Stimulated activated naive CD8-positive, alpha-beta T cell treated with anti-CD3 and anti-CD28 coated beads, Interleukin-15, Interleukin-2, amounts not matched to agents 100 ng/mL and 50 ng/mL, for 24 hours (primary cell): ENCODE data around the gene MS4A6A.
"Not testable (repeated sequence)": the region's sequence is repeated elsewhere in the genome, so short reads cannot be mapped to it uniquely, and the experiment has no call there.

Experiments used
- H3K27ac Mint-ChIP-seq: one replicate; pipeline ENCODE4 v1.8.0; 2021; ENCODE audit warnings: mild to moderate bottlenecking, mixed read lengths
- H3K27me3 Mint-ChIP-seq: one replicate; pipeline ENCODE4 v1.8.0; 2021; ENCODE audit warnings: mixed read lengths
- H3K36me3 Mint-ChIP-seq: one replicate; pipeline ENCODE4 v1.8.0; 2021; ENCODE audit warnings: low read depth, mixed read lengths
- H3K4me1 Mint-ChIP-seq: one replicate; pipeline ENCODE4 v1.8.0; 2021; ENCODE audit warnings: low read depth, mixed read lengths
- H3K4me3 Mint-ChIP-seq: one replicate; pipeline ENCODE4 v1.8.0; 2021; ENCODE audit warnings: mild to moderate bottlenecking, mixed read lengths
- H3K9me3 Mint-ChIP-seq: one replicate; pipeline ENCODE4 v1.8.0; 2021; ENCODE audit warnings: mixed read lengths

The MS4A6A gene

GRCh38 chr11:60164550-60165075 lies 18.3 kb downstream of the MS4A6A start:
- Mint-ChIP-seq H3K9me3 (peaks cover 11% of the 10 kb centered on the region), H3K27me3 (peaks cover 37% of the 10 kb centered on the region), H3K4me3 (no peak overlapping the region), H3K36me3 (peaks cover 4% of the 10 kb centered on the region), H3K27ac (peak overlapping the region; percentile 85), H3K4me1 (peaks cover 16% of the 10 kb centered on the region)

- peaks cover 38% of the 10 kb centered on the region for H3K27me3 Mint-ChIP-seq
- peaks cover 13% of the 10 kb centered on the region for H3K9me3 Mint-ChIP-seq
- no peak overlapping the region for H3K27ac Mint-ChIP-seq
- no peak overlapping the region for H3K4me3 Mint-ChIP-seq
- no peaks in the 10 kb centered on the region for H3K36me3 Mint-ChIP-seq
- peaks cover 16% of the 10 kb centered on the region for H3K4me1 Mint-ChIP-seq
Observed at GRCh38 chr11:60161766-60162165, 21.1 kb downstream of the MS4A6A start.

GRCh38 chr11:60161107-60161506 lies 21.8 kb downstream of the MS4A6A start:
- Mint-ChIP-seq H3K36me3 (no peaks in the 10 kb centered on the region), H3K4me3 (no peak overlapping the region), H3K9me3 (peaks cover 11% of the 10 kb centered on the region), H3K4me1 (peaks cover 18% of the 10 kb centered on the region), H3K27me3 (peaks cover 34% of the 10 kb centered on the region), H3K27ac (no peak overlapping the region)

- Mint-ChIP-seq H3K36me3 (no peaks in the 10 kb centered on the region), H3K9me3 (peaks cover 8% of the 10 kb centered on the region), H3K4me1 (peaks cover 10% of the 10 kb centered on the region), H3K27ac (no peak overlapping the region), H3K4me3 (no peak overlapping the region), H3K27me3 (peaks cover 31% of the 10 kb centered on the region)
Observed at GRCh38 chr11:60159868-60160267, 23.0 kb downstream of the MS4A6A start.

GRCh38 chr11:60159284-60159683 lies 23.6 kb downstream of the MS4A6A start:
- peaks cover 5% of the 10 kb centered on the region for H3K9me3 Mint-ChIP-seq
- no peak overlapping the region for H3K4me3 Mint-ChIP-seq
- H3K36me3 Mint-ChIP-seq, result no peaks in the 10 kb centered on the region
- H3K27ac Mint-ChIP-seq, result no peak overlapping the region
- peaks cover 5% of the 10 kb centered on the region for H3K4me1 Mint-ChIP-seq
- H3K27me3 Mint-ChIP-seq, result peaks cover 31% of the 10 kb centered on the region

- peaks cover 27% of the 10 kb centered on the region for H3K27me3 Mint-ChIP-seq
- peaks cover 5% of the 10 kb centered on the region for H3K9me3 Mint-ChIP-seq
- no peak overlapping the region for H3K4me3 Mint-ChIP-seq
- no peaks in the 10 kb centered on the region for H3K36me3 Mint-ChIP-seq
- H3K4me1 Mint-ChIP-seq, result peaks cover 5% of the 10 kb centered on the region
- H3K27ac Mint-ChIP-seq, result no peak overlapping the region
Observed at GRCh38 chr11:60158636-60159035, 24.2 kb downstream of the MS4A6A start.

GRCh38 chr11:60155931-60156330 lies 27.0 kb downstream of the MS4A6A start:
- Mint-ChIP-seq H3K36me3 (no peaks in the 10 kb centered on the region), H3K4me3 (no peak overlapping the region), H3K27ac (no peak overlapping the region), H3K9me3 (peaks cover 8% of the 10 kb centered on the region), H3K27me3 (peaks cover 16% of the 10 kb centered on the region), H3K4me1 (peaks cover 5% of the 10 kb centered on the region)

- not testable (repeated sequence) for H3K4me3 Mint-ChIP-seq, H3K4me1 Mint-ChIP-seq, H3K27ac Mint-ChIP-seq, H3K36me3 Mint-ChIP-seq, H3K9me3 Mint-ChIP-seq
- peaks cover 12% of the 10 kb centered on the region for H3K27me3 Mint-ChIP-seq
Observed at GRCh38 chr11:60152727-60153126, 30.2 kb downstream of the MS4A6A start.

GRCh38 chr11:60150279-60150678 lies 32.6 kb downstream of the MS4A6A start:
- Mint-ChIP-seq H3K27me3 (peaks cover 5% of the 10 kb centered on the region), H3K27ac (no peak overlapping the region), H3K9me3 (peaks cover 4% of the 10 kb centered on the region), H3K4me1 (no peaks in the 10 kb centered on the region), H3K4me3 (no peak overlapping the region), H3K36me3 (no peaks in the 10 kb centered on the region)

- peaks cover 5% of the 10 kb centered on the region for H3K27me3 Mint-ChIP-seq
- H3K4me1 Mint-ChIP-seq, result peaks cover 3% of the 10 kb centered on the region
- H3K4me3 Mint-ChIP-seq, result no peak overlapping the region
- H3K27ac Mint-ChIP-seq, result no peak overlapping the region
- no peaks in the 10 kb centered on the region for H3K36me3 Mint-ChIP-seq
- no peaks in the 10 kb centered on the region for H3K9me3 Mint-ChIP-seq
Observed at GRCh38 chr11:60145677-60146076, 37.2 kb downstream of the MS4A6A start.

GRCh38 chr11:60143768-60144167 lies 39.1 kb downstream of the MS4A6A start:
- H3K9me3 Mint-ChIP-seq, result no peaks in the 10 kb centered on the region
- peaks cover 3% of the 10 kb centered on the region for H3K4me1 Mint-ChIP-seq
- H3K36me3 Mint-ChIP-seq, result no peaks in the 10 kb centered on the region
- no peak overlapping the region for H3K4me3 Mint-ChIP-seq
- H3K27me3 Mint-ChIP-seq, result peaks cover 5% of the 10 kb centered on the region
- no peak overlapping the region for H3K27ac Mint-ChIP-seq

GRCh38 chr11:60133917-60134316 lies 49.0 kb downstream of the MS4A6A start:
- H3K36me3 Mint-ChIP-seq, result no peaks in the 10 kb centered on the region
- H3K4me3 Mint-ChIP-seq, result no peak overlapping the region
- no peaks in the 10 kb centered on the region for H3K4me1 Mint-ChIP-seq
- peaks cover 14% of the 10 kb centered on the region for H3K9me3 Mint-ChIP-seq
- H3K27me3 Mint-ChIP-seq, result peaks cover 24% of the 10 kb centered on the region
- H3K27ac Mint-ChIP-seq, result no peak overlapping the region

GRCh38 chr11:60131912-60132311 lies 51.0 kb downstream of the MS4A6A start:
- no peaks in the 10 kb centered on the region for H3K4me1 Mint-ChIP-seq
- H3K4me3 Mint-ChIP-seq, result no peak overlapping the region
- no peaks in the 10 kb centered on the region for H3K36me3 Mint-ChIP-seq
- H3K27me3 Mint-ChIP-seq, result peaks cover 18% of the 10 kb centered on the region
- H3K9me3 Mint-ChIP-seq, result peaks cover 8% of the 10 kb centered on the region
- H3K27ac Mint-ChIP-seq, result no peak overlapping the region

GRCh38 chr11:60130496-60130895 lies 52.4 kb downstream of the MS4A6A start:
- Mint-ChIP-seq H3K36me3 (no peaks in the 10 kb centered on the region), H3K27me3 (peaks cover 16% of the 10 kb centered on the region), H3K4me3 (no peak overlapping the region), H3K27ac (no peak overlapping the region), H3K9me3 (peaks cover 6% of the 10 kb centered on the region), H3K4me1 (no peaks in the 10 kb centered on the region)

- Mint-ChIP-seq H3K36me3 (no peaks in the 10 kb centered on the region), H3K4me3 (no peak overlapping the region), H3K27ac (no peak overlapping the region), H3K9me3 (peaks cover 6% of the 10 kb centered on the region), H3K4me1 (no peaks in the 10 kb centered on the region), H3K27me3 (peaks cover 16% of the 10 kb centered on the region)
Observed at GRCh38 chr11:60129853-60130252, 53.0 kb downstream of the MS4A6A start.

- not testable (repeated sequence) for H3K4me1 Mint-ChIP-seq, H3K36me3 Mint-ChIP-seq, H3K9me3 Mint-ChIP-seq, H3K27ac Mint-ChIP-seq, H3K4me3 Mint-ChIP-seq
- H3K27me3 Mint-ChIP-seq, result peaks cover 11% of the 10 kb centered on the region
Observed at GRCh38 chr11:60128866-60129265, 54.0 kb downstream of the MS4A6A start.
